IMR-90 (cell line): ENCODE data around the gene KIF3A. TPM values are rescaled to one million over a fixed set of nuclear protein-coding genes. Genes with fewer than 3 reads are reported as not detected.

Experiments
- ATAC-seq: fragments of 200-7000 bp; cut with Tn5 transposase; 2 replicates; pipeline ENCODE4 v1.9.1; 2020; ENCODE audit warnings: low read depth, mild to moderate bottlenecking, moderate library complexity
- BruUV-seq: library from RNA; stranded (reverse); fragments of 400-500 nt; replicated peaks from 2 replicates; lab custom pipeline; 2021; lab: Mats Ljungman, UMichigan
- CTCF ChIA-PET: fragments of 300-600 bp; formaldehyde crosslinking; extraction: SDS; loops from one replicate; lab custom pipeline; 2021; ENCODE audit warnings: antibody characterized with exemption; lab: Yijun Ruan, JAX
- POLR2A ChIA-PET: fragments of 300-600 bp; sonication (Branson Sonifier 250); formaldehyde crosslinking; loops from one replicate; lab custom pipeline; 2022; ENCODE audit warnings: antibody characterized with exemption; ENCODE audit not compliant: unreplicated experiment; lab: Charles Lee
- DNase-seq: peaks from one replicate; pipeline ENCODE4 v3.0.0; 2013
- H2AFZ ChIP-seq: replicated peaks from 2 replicates; pipeline ENCODE3; 2013; ENCODE audit warnings: low read length, mild to moderate bottlenecking; ENCODE audit not compliant: poor library complexity
- H2AK5ac ChIP-seq: 2 replicates; pipeline ENCODE4 v1.6.1; 2013; ENCODE audit warnings: low read depth, low read length, inconsistent platforms
- H2AK9ac ChIP-seq: replicated peaks from 2 replicates; pipeline ENCODE3; 2013; ENCODE audit warnings: mild to moderate bottlenecking, low read depth, low read length, moderate library complexity; ENCODE audit not compliant: poor library complexity
- H2BK120ac ChIP-seq: 2 replicates; pipeline ENCODE4 v1.6.1; 2013; ENCODE audit warnings: low read depth, low read length, inconsistent platforms
- H2BK15ac ChIP-seq: 3 replicates; pipeline ENCODE4 v1.6.1; 2013; ENCODE audit warnings: low read depth, low read length, inconsistent platforms
- H2BK20ac ChIP-seq: 2 replicates; pipeline ENCODE4 v1.6.1; 2013; ENCODE audit warnings: low read depth, mild to moderate bottlenecking, inconsistent platforms, low read length, moderate library complexity
- H2BK5ac ChIP-seq: 2 replicates; pipeline ENCODE4 v1.6.1; 2013; ENCODE audit warnings: mild to moderate bottlenecking, low read depth, low read length, inconsistent platforms; ENCODE audit not compliant: poor library complexity, severe bottlenecking
- H3K14ac ChIP-seq: replicated peaks from 2 replicates; pipeline ENCODE4 v1.6.1; 2013; ENCODE audit warnings: low read depth, low read length, inconsistent platforms
- H3K18ac ChIP-seq: 2 replicates; pipeline ENCODE4 v1.6.1; 2013; ENCODE audit warnings: low read depth, low read length, control low read depth
- H3K23ac ChIP-seq: 2 replicates; pipeline ENCODE4 v1.6.1; 2013; ENCODE audit warnings: low read depth, low read length, inconsistent platforms
- H3K27ac ChIP-seq: 2 replicates; pipeline ENCODE4 v1.5.1; 2013; ENCODE audit warnings: mild to moderate bottlenecking, control low read depth, low read length; ENCODE audit not compliant: insufficient read depth
- H3K27me3 ChIP-seq: 2 replicates; pipeline ENCODE4 v1.6.1; 2013; ENCODE audit warnings: low read length; ENCODE audit not compliant: control insufficient read depth, insufficient read depth
- H3K36me3 ChIP-seq: 2 replicates; pipeline ENCODE4 v1.6.1; 2013; ENCODE audit warnings: low read length, mixed read lengths; ENCODE audit not compliant: control insufficient read depth, insufficient read depth
- H3K4ac ChIP-seq: 2 replicates; pipeline ENCODE4 v1.6.1; 2013; ENCODE audit warnings: low read depth, low read length, inconsistent platforms
- H3K4me1 ChIP-seq: 2 replicates; pipeline ENCODE4 v1.6.1; 2013; ENCODE audit warnings: low read length, mixed read lengths; ENCODE audit not compliant: control insufficient read depth, insufficient read depth
- H3K4me2 ChIP-seq: 2 replicates; pipeline ENCODE4 v1.6.1; 2013; ENCODE audit warnings: low read depth, mild to moderate bottlenecking, control low read depth, low read length, moderate library complexity
- H3K4me3 ChIP-seq: 2 replicates; pipeline ENCODE4 v1.5.1; 2013; ENCODE audit warnings: low read depth, mild to moderate bottlenecking, control low read depth, low read length, moderate library complexity; ENCODE audit not compliant: insufficient read depth
- H3K56ac ChIP-seq: 2 replicates; pipeline ENCODE4 v1.6.1; 2013; ENCODE audit warnings: low read length, inconsistent platforms; ENCODE audit not compliant: insufficient read depth; ENCODE audit errors: extremely low read depth
- H3K79me1 ChIP-seq, 2 experiments: 2 replicates each; pipeline ENCODE4 v1.6.1; 2013; ENCODE audit warnings: low read length in 2 of 2, inconsistent platforms in 1 of 2, low read depth in 1 of 2
- H3K9ac ChIP-seq: 2 replicates; pipeline ENCODE4 v1.6.1; 2013; ENCODE audit warnings: low read depth, low read length, control low read depth
- H3K9me1 ChIP-seq: 2 replicates; pipeline ENCODE4 v1.6.1; 2013; ENCODE audit warnings: low read length, inconsistent platforms; ENCODE audit not compliant: insufficient read depth
- H3K9me3 ChIP-seq: 2 replicates; pipeline ENCODE4 v1.6.1; 2013; ENCODE audit warnings: low read length; ENCODE audit not compliant: control insufficient read depth, insufficient read depth
- H4K20me1 ChIP-seq: 2 replicates; pipeline ENCODE4 v1.6.1; 2013; ENCODE audit warnings: low read length, inconsistent platforms; ENCODE audit not compliant: insufficient read depth
- H4K5ac ChIP-seq: 2 replicates; pipeline ENCODE4 v1.6.1; 2013; ENCODE audit warnings: mild to moderate bottlenecking, low read depth, low read length, control low read depth
- H4K8ac ChIP-seq, 2 experiments: 2 replicates each; pipeline ENCODE4 v1.6.1; 2013; ENCODE audit warnings: low read depth in 2 of 2, low read length in 2 of 2, control low read depth in 1 of 2, inconsistent platforms in 1 of 2
- H4K91ac ChIP-seq: 2 replicates; pipeline ENCODE4 v1.6.1; 2013; ENCODE audit warnings: low read depth, low read length, inconsistent platforms; ENCODE audit not compliant: insufficient read depth
- BHLHE40 ChIP-seq: fragments of 150-350 bp; IDR thresholded peaks from 2 replicates; pipeline ENCODE4 v1.6.1; 2016; ENCODE audit warnings: mild to moderate bottlenecking, low read depth, low read length
- CEBPB ChIP-seq: IDR thresholded peaks from 2 replicates; pipeline ENCODE4 v1.6.1; 2012; ENCODE audit warnings: low read depth, low read length, improper control_type of control experiment
- CHD1 ChIP-seq: IDR thresholded peaks from 2 replicates; pipeline ENCODE4 v1.6.1; 2012; ENCODE audit warnings: low read depth, low read length, improper control_type of control experiment
- CTCF ChIP-seq: conservative IDR thresholded peaks from 2 replicates; pipeline ENCODE4 v1.5.1; 2012; ENCODE audit warnings: mild to moderate bottlenecking, low read depth, low read length, improper control_type of control experiment
- MAFK ChIP-seq: IDR thresholded peaks from 2 replicates; pipeline ENCODE4 v1.6.1; 2012; ENCODE audit warnings: low read depth, low read length, improper control_type of control experiment
- MXI1 ChIP-seq: IDR thresholded peaks from 2 replicates; pipeline ENCODE4 v1.6.1; 2012; ENCODE audit warnings: low read depth, mild to moderate bottlenecking, low read length, moderate library complexity, borderline replicate concordance
- NFE2L2 ChIP-seq: fragments of 150-350 bp; IDR thresholded peaks from 2 replicates; pipeline ENCODE4 v1.6.1; 2016; ENCODE audit warnings: low read depth, mild to moderate bottlenecking, low read length
- POLR2A ChIP-seq: IDR thresholded peaks from 2 replicates; pipeline ENCODE4 v1.6.1; 2012; ENCODE audit warnings: mild to moderate bottlenecking, low read depth, low read length
- RAD21 ChIP-seq: IDR thresholded peaks from 2 replicates; pipeline ENCODE4 v1.6.1; 2012; ENCODE audit warnings: low read length, improper control_type of control experiment
- RCOR1 ChIP-seq: IDR thresholded peaks from 2 replicates; pipeline ENCODE4 v1.6.1; 2012; ENCODE audit warnings: mild to moderate bottlenecking, low read length, improper control_type of control experiment; ENCODE audit not compliant: insufficient replicate concordance
- SMC3 ChIP-seq: fragments of 150-350 bp; IDR thresholded peaks from 2 replicates; pipeline ENCODE4 v1.6.1; 2016; ENCODE audit warnings: low read depth, mild to moderate bottlenecking, antibody characterized with exemption, low read length, moderate library complexity
- USF2 ChIP-seq: fragments of 150-350 bp; IDR thresholded peaks from 2 replicates; pipeline ENCODE4 v1.6.1; 2017; ENCODE audit warnings: mild to moderate bottlenecking, antibody characterized with exemption, low read length, low read depth
- whole genome bisulfite sequencing, 2 experiments: methylation state at CpG; one replicate each; pipeline versions ENCODE4 v1.1.5 to v1.1.7; 2013; ENCODE audit warnings: missing lambda C conversion rate in 2 of 2; ENCODE audit not compliant: insufficient read length in 1 of 2; ENCODE audit errors: extremely low coverage in 2 of 2; 5-methylcytosine and 5-hydroxymethylcytosine counted together
- dilution Hi-C: fragments of 300-500 bp; cut with HindIII; formaldehyde crosslinking; loops from one replicate; pipeline ENCODE4 v1.14.3; 2018; ENCODE audit warnings: low sequenced_read_pairs; ENCODE audit not compliant: unreplicated experiment
- in situ Hi-C: fragments of 300-500 bp; cut with MboI; formaldehyde crosslinking; loops from 3 replicates; pipeline ENCODE4 v1.14.3; 2019; ENCODE audit warnings: low sequenced_read_pairs, inconsistent platforms, mixed read lengths
- intact Hi-C: fragments of 100-400 bp; cut with micrococcal nuclease; formaldehyde crosslinking; loops from 2 replicates; pipeline ENCODE4 v1.10.0; 2022
- polyA plus RNA-seq, 3 experiments: library from polyadenylated mRNA; depleted of rRNA; stranded (reverse); fragments of >200 nt; gene quantifications; 2 replicates each; pipeline ENCODE4 v1.2.3, GENCODE V29; 2012; ENCODE audit warnings: low replicate concordance in 1 of 3
- total RNA-seq: library from RNA; depleted of rRNA; stranded (reverse); fragments of >200 nt; gene quantifications from 2 replicates; pipeline ENCODE4 v1.2.3, GENCODE V29; 2012
- TF ChIP-seq, protein P1 (sequence below): fragments of 150-350 bp; IDR thresholded peaks from 2 replicates; pipeline ENCODE4 v1.6.1; 2016; ENCODE audit warnings: low read depth, mild to moderate bottlenecking, low read length, moderate library complexity, borderline replicate concordance

The KIF3A gene
- total and polyA plus RNA-seq, 2 of the 4 experiments (the other 2 are of a cell fraction) = 4.3 to 4.5 TPM

GRCh38 chr5:132773114-132773513 is 35.8 kb upstream of the KIF3A start:
- CTCF ChIA-PET = interaction anchor here (0.6 kb wide), 1 partner anchor 47 kb away, joined by 3 read pairs; no protein-coding TSS in a partner anchor
- H2AK5ac ChIP-seq = no peak overlapping the region
- intact Hi-C loops = no loop called here
- no peak overlapping the region for H4K91ac ChIP-seq
- no peak overlapping the region for H3K27ac ChIP-seq
- no TSS peak for BruUV-seq
- no peak overlapping the region for H3K56ac ChIP-seq
- H3K9ac ChIP-seq = no peak overlapping the region
- no peak for DNase-seq
- H2BK15ac ChIP-seq = no peak overlapping the region
- H4K20me1 ChIP-seq = peaks cover 56% of the 10 kb centered on the region
- H3K9me1 ChIP-seq = peaks cover 55% of the 10 kb centered on the region
- dilution Hi-C loops = no loop called here
- no peak overlapping the region for H2AK9ac ChIP-seq
- no peak overlapping the region for H3K18ac ChIP-seq
- H3K27me3 ChIP-seq = no peaks in the 10 kb centered on the region
- WGBS, 2 experiments = 93% methylated on average over 2 of the region's 5 CpGs; no CpG with 5 or more reads in 1 of the 2 experiments
- H3K79me1 ChIP-seq = peaks cover 41 to 87% of the 10 kb centered on the region in 2 experiments
- H3K4me3 ChIP-seq = no peak overlapping the region
- no peak overlapping the region for H2BK120ac ChIP-seq
- no peaks in the 10 kb centered on the region for H3K36me3 ChIP-seq
- H3K14ac ChIP-seq = no peak overlapping the region
- in situ Hi-C loops = no loop called here
- H2BK5ac ChIP-seq = no peak overlapping the region
- no peak overlapping the region for H3K4ac ChIP-seq
- POLR2A ChIA-PET = no interaction called here
- no peak overlapping the region for H3K23ac ChIP-seq
- no peaks in the 10 kb centered on the region for H3K9me3 ChIP-seq
- peaks cover 25% of the 10 kb centered on the region for H3K4me1 ChIP-seq
- no peak overlapping the region for H4K8ac ChIP-seq
- H3K4me2 ChIP-seq = no peak overlapping the region
- H4K5ac ChIP-seq = no peak overlapping the region
- no peak overlapping the region for H2BK20ac ChIP-seq
- no peak for ATAC-seq
- TF ChIP-seq CEBPB (no peak), MAFK (no peak), CHD1 (no peak), BHLHE40 (no peak), NFE2L2 (no peak), RAD21 (no peak), USF2 (no peak), POLR2A (no peak), MXI1 (no peak), SMC3 (no peak), CTCF (no peak), RCOR1 (no peak)
- TF ChIP-seq, protein P1, sequence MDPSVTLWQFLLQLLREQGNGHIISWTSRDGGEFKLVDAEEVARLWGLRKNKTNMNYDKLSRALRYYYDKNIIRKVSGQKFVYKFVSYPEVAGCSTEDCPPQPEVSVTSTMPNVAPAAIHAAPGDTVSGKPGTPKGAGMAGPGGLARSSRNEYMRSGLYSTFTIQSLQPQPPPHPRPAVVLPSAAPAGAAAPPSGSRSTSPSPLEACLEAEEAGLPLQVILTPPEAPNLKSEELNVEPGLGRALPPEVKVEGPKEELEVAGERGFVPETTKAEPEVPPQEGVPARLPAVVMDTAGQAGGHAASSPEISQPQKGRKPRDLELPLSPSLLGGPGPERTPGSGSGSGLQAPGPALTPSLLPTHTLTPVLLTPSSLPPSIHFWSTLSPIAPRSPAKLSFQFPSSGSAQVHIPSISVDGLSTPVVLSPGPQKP = no peak
- no peak overlapping the region for H2AFZ ChIP-seq
